ENCODE data around the gene ISG15.
"Not testable (repeated sequence)": the region's sequence is repeated elsewhere in the genome, so short reads cannot be mapped to it uniquely, and the experiment has no call there.

ISG15 gene

GRCh38 chr1:975896-976683 is 37.2 kb upstream of the ISG15 start:
- no peak for DNase-seq

- not testable (repeated sequence) for DNase-seq
Measured at GRCh38 chr1:976791-977190, 36.5 kb upstream of the ISG15 start.

DNA sequence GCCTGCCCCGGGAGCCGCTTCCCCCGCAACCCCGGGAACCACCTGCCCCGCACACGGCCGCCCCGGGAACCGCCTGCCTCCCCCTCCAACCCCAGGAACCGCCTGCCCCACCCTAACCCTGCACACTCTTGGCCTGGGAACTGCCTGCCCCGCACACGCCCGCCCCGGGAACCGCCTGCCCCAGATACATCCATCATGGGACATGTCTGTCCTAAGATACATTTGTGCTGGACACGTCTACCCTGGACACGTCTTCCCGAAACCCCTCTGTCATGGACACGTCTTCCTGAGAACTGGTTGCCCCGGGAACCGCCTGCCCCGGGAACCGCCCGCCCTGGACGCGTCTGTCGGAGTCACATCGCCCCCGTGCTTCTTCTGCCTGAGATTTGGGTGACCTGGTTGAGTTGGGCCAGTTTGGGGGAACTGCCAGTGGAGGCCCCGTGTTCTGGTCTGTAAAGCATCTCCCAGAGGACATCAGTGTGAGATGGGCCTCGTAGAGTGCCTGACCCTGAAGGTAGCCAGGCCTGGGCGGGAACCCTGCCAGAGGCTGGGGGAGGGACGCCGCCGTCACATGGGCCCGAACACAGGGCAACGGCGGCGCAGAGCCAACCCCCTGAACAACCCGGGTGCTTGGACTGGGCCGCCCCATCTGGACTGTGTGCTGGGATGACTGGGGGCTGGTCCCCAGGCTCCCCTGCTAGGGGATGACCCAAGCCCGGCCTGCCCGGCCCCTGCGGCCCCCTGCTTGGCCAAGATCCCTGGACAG is 35.0 kb upstream of the ISG15 start:
- no peak for DNase-seq

GRCh38 chr1:978835-979743 is 34.2 kb upstream of the ISG15 start:
- DNase-seq, result no peak

- no peak for DNase-seq
Measured at GRCh38 chr1:979744-980072, 33.6 kb upstream of the ISG15 start.

DNA sequence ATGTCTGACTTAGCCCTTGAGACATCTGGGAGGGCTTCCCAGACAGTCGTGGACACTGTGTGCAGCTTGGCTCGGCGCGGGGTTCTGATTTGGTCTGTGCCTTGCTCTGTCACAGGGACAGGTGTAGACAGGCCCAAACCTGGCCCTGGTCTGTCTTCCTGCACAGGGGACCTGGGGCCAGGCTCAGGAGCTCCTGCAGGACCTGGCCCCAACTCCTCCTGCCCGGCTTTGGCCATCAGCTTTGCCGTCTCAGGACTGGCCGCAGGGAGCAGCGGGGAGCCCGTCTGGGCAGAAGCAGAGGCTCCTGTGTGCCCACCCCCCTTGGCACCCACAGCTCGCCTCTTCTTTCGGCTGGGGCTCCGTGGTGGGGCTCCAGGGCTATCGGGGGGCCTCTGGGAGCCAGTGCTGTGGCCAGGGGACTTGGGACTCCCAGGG is 33.1 kb upstream of the ISG15 start:
- no peak for DNase-seq

DNA sequence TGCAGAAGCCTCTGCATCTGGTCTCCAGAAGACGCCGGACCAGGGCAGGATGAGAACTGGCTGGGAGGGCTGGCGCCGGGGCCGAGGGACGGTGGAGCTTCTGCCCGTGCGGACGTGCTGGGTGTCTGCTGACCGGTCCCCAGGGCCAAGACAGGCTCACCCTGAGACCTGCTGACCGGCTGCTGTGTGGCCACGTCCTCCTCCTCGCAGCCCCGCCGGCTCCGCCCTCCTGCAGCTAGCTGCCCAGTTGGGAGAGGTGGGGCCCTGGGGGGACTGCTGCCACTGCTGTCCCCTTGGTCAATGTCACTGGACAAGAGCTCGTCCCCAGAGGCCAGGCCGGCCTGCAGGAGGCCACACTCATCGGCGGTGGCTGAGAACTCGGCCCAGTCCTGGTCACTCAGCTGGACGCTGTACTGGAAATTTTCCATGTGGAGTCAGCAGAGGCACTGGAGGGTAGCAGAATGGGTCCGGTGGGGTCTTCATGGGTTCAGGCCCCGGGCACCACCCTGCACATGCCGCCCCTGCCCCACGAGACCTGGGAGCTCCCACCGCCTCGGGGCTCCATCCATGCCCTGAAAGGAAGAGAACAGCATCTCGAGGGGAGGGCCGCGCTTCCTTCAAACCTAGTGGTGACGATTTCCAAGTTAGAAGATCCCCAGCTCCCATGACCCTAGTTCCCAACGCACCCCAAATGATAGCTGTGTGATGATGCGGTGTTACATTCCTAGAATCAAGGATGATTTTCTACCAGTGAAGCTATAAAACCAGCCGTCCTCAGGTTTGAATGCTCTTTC is 32.5 kb upstream of the ISG15 start:
- DNase-seq, result no peak

GRCh38 chr1:981491-981954 is 31.8 kb upstream of the ISG15 start:
- no peak for DNase-seq

GRCh38 chr1:981955-982558 is 31.2 kb upstream of the ISG15 start, which contains the start of gene PERM1:
PERM1 (minus strand) TSS chr1:982093; CDS start chr1:981029, 1,064 bp downstream.
- no peak for DNase-seq

GRCh38 chr1:982765-983436 is 30.4 kb upstream of the ISG15 start:
- DNase-seq, result no peak

GRCh38 chr1:983798-984475 is 29.4 kb upstream of the ISG15 start:
- peak; percentile 37 for DNase-seq

GRCh38 chr1:984476-984814 is 28.9 kb upstream of the ISG15 start:
- DNase-seq, result no peak

GRCh38 chr1:985126-985525 is 28.2 kb upstream of the ISG15 start:
- no peak for DNase-seq

GRCh38 chr1:988061-988460 is 25.2 kb upstream of the ISG15 start:
- not testable (repeated sequence) for DNase-seq

- not testable (repeated sequence) for DNase-seq
Measured at GRCh38 chr1:991275-991674, 22.0 kb upstream of the ISG15 start.

DNA sequence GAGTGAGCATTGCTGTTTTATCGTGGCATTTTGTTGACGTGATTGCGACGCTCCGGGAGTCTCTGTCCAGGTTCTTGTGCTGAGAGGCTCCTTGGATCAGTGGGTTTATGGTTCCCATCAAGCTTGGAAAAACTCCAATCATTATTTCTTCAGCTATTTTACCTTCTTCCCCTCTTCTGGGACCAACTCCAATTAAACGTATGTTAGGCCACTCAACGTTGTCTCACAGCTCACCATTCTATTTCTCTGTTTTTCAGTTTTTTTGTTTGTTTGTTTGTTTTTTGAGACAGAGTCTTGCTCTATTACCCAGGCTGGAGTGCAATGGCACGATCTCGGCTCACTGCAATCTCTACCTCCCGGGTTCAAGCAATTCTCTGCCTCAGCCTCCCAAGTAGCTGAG is 21.4 kb upstream of the ISG15 start:
- no peak for DNase-seq

DNA sequence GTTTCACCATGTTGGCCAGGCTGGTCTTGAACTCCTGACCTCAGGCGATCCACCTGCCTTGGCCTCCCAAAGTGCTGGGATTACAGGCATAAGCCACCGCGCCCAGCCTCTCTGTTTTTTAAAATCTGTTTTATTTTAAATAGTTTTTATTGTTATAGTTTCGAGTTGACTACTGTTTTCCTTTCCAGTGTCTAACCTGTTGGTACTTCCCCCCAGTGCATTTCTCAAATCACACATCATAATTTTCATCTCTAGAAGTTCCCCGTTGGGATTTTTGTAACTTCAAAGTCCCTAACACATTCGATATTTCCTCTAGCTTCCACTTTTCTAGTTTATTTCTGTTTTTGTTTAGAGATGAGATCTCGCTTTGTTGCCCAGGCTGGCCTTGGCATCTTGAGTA is 20.9 kb upstream of the ISG15 start:
- no peak for DNase-seq

DNA sequence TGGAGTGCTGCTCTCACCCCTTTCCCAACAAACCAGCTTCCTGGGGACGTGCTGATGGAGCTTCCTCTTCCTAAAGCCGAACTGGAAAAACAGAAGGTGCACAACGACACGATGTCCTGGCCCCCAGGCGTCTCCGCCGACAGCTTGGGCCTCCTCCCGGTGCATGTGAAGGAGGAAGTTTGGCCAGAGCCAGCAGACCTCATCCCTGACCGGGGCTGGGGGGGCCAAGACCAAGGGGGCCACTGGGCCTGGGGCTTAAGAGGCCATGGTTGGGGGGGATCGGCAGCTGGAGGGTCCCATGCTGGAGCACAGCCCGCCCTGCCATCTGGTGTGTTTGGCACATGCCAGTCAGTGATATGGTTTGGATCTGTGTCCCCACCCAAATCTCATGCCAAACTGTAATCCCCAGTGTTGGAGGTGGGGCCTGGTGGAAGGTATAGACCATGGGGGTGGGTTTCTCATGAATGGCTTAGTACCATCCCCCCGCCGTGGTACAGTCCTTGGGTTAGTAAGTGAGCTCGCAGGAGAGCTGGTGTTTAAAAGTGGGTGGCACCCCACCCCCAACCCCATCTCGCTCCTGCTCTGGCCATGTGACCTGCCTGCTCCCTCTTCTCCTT is 19.8 kb upstream of the ISG15 start:
- no peak for DNase-seq

GRCh38 chr1:994546-994945 is 18.8 kb upstream of the ISG15 start:
- not testable (repeated sequence) for DNase-seq

Measured in activated gamma-delta T cell (primary cell).